Measurements from ENCODE around the gene LRRC31.

The LRRC31 gene

GRCh38 chr3:169825316-169825715, 44.4 kb downstream of the LRRC31 start:
- Histone ChIP-seq H3K4me2 (no peak overlapping the region), H3K9me3 (replicated peaks in 1 of 11) (no peaks in the 10 kb centered on the region), H3K27ac (no peak overlapping the region), H3K36me3 (no peaks in the 10 kb centered on the region), H3K4me3 (no peak overlapping the region), H3K9ac (no peak overlapping the region), H3K27me3 (no peaks in the 10 kb centered on the region), H3K4me1 (peaks cover 0 to 9% (median 5%) of the 10 kb centered on the region in 10 experiments; a peak in 8 of 20 replicates), H4K20me1 (no peaks in the 10 kb centered on the region)
- no peak for TF ChIP-seq Cebpa-rat (IDR thresholded peaks at IDR 0.05)

GRCh38 chr3:169822983-169823382, 46.8 kb downstream of the LRRC31 start:
- Histone ChIP-seq H4K20me1 (no peaks in the 10 kb centered on the region), H3K4me3 (no peak overlapping the region), H3K9ac (no peak overlapping the region), H3K36me3 (no peaks in the 10 kb centered on the region), H3K27me3 (no peaks in the 10 kb centered on the region), H3K27ac (no peak overlapping the region), H3K4me2 (no peak overlapping the region), H3K9me3 (replicated peaks in 1 of 11) (no peaks in the 10 kb centered on the region), H3K4me1 (peaks cover 0 to 9% (median 0%) of the 10 kb centered on the region in 10 experiments; a peak in 3 of 20 replicates)
- no peak for TF ChIP-seq Cebpa-rat (IDR thresholded peaks at IDR 0.05)

- no peaks in the 10 kb centered on the region for H4K20me1 ChIP-seq
- H3K9me3 ChIP-seq (replicated peaks in 1 of 11), result no peaks in the 10 kb centered on the region
- H3K36me3 ChIP-seq, result no peaks in the 10 kb centered on the region
- H3K27ac ChIP-seq, result no peak overlapping the region
- no peak for TF ChIP-seq Cebpa-rat (IDR thresholded peaks at IDR 0.05)
- no peak overlapping the region for H3K4me3 ChIP-seq
- peaks cover 0 to 10% (median 0%) of the 10 kb centered on the region in 10 experiments; a peak in 3 of 20 replicates for H3K4me1 ChIP-seq
- H3K9ac ChIP-seq, result no peak overlapping the region
- no peaks in the 10 kb centered on the region for H3K27me3 ChIP-seq
- H3K4me2 ChIP-seq, result no peak overlapping the region
These were observed 47.2 kb downstream of the LRRC31 start for GRCh38 chr3:169822540-169822939.

GRCh38 chr3:169822091-169822490, 47.6 kb downstream of the LRRC31 start:
- TF ChIP-seq Cebpa-rat (IDR thresholded peaks at IDR 0.05), result no peak
- Histone ChIP-seq H3K9ac (no peak overlapping the region), H3K9me3 (replicated peaks in 1 of 11) (no peaks in the 10 kb centered on the region), H3K27ac (no peak overlapping the region), H3K27me3 (no peaks in the 10 kb centered on the region), H3K36me3 (no peaks in the 10 kb centered on the region), H3K4me2 (no peak overlapping the region), H3K4me3 (no peak overlapping the region), H4K20me1 (no peaks in the 10 kb centered on the region), H3K4me1 (peaks cover 0 to 10% (median 0%) of the 10 kb centered on the region in 10 experiments; a peak in 3 of 20 replicates)

GRCh38 chr3:169818316-169818715, 51.4 kb downstream of the LRRC31 start:
- no peaks in the 10 kb centered on the region for H3K27me3 ChIP-seq
- H3K4me2 ChIP-seq, result peak overlapping the region in 1 of 11 experiments; percentile 17; a peak in 1 of 22 replicates
- H3K4me3 ChIP-seq, result no peak overlapping the region
- H3K9ac ChIP-seq, result no peak overlapping the region
- H3K4me1 ChIP-seq, result peaks cover 11 to 17% (median 13%) of the 10 kb centered on the region in 10 experiments; a peak in 19 of 20 replicates
- TF ChIP-seq Cebpa-rat (IDR thresholded peaks at IDR 0.05), result no peak
- H4K20me1 ChIP-seq, result no peaks in the 10 kb centered on the region
- peaks cover 9 to 20% (median 14%) of the 10 kb centered on the region in 11 experiments for H3K9me3 ChIP-seq (replicated peaks in 1 of 11)
- H3K27ac ChIP-seq, result no peak overlapping the region
- H3K36me3 ChIP-seq, result no peaks in the 10 kb centered on the region

GRCh38 chr3:169815590-169816150, 54.1 kb downstream of the LRRC31 start:
- Histone ChIP-seq H3K36me3 (no peaks in the 10 kb centered on the region), H3K4me3 (no peak overlapping the region), H3K9ac (no peak overlapping the region), H3K4me1 (peaks cover 28 to 41% (median 33%) of the 10 kb centered on the region in 10 experiments), H3K27me3 (no peaks in the 10 kb centered on the region), H3K27ac (no peak overlapping the region), H4K20me1 (no peaks in the 10 kb centered on the region), H3K9me3 (replicated peaks in 1 of 11) (peaks cover 9 to 20% (median 14%) of the 10 kb centered on the region in 11 experiments), H3K4me2 (no peak overlapping the region)
- TF ChIP-seq Cebpa-rat (IDR thresholded peaks at IDR 0.05), result no peak

GRCh38 chr3:169813757-169814517, 55.8 kb downstream of the LRRC31 start:
- Histone ChIP-seq H3K27ac (peak overlapping the region in 10 of 11 experiments; percentile 75 to 86 (median 83); a peak in 19 of 22 replicates), H4K20me1 (no peaks in the 10 kb centered on the region), H3K4me1 (peaks cover 29 to 44% (median 34%) of the 10 kb centered on the region in 10 experiments), H3K9ac (peak overlapping the region; percentile 78 to 87 (median 85); a peak in 21 of 22 replicates), H3K9me3 (replicated peaks in 1 of 11) (peaks cover 9 to 20% (median 14%) of the 10 kb centered on the region in 11 experiments), H3K4me3 (peak overlapping the region; percentile 54 to 86 (median 82)), H3K27me3 (no peaks in the 10 kb centered on the region), H3K36me3 (no peaks in the 10 kb centered on the region), H3K4me2 (peak overlapping the region; percentile 90 to 97 (median 95))
- no peak for TF ChIP-seq Cebpa-rat (IDR thresholded peaks at IDR 0.05)

- H3K9ac ChIP-seq, result peak overlapping the region; percentile 78 to 87 (median 85); a peak in 21 of 22 replicates
- no peaks in the 10 kb centered on the region; a peak in 2 of 22 replicates for H3K36me3 ChIP-seq
- H4K20me1 ChIP-seq, result no peaks in the 10 kb centered on the region
- peak overlapping the region in 10 of 11 experiments; percentile 75 to 86 (median 83); a peak in 20 of 22 replicates for H3K27ac ChIP-seq
- H3K9me3 ChIP-seq (replicated peaks in 1 of 11), result peaks cover 9 to 20% (median 14%) of the 10 kb centered on the region in 11 experiments
- H3K4me2 ChIP-seq, result peak overlapping the region; percentile 90 to 97 (median 95)
- H3K27me3 ChIP-seq, result no peaks in the 10 kb centered on the region
- no peak for TF ChIP-seq Cebpa-rat (IDR thresholded peaks at IDR 0.05)
- peaks cover 29 to 41% (median 34%) of the 10 kb centered on the region in 10 experiments for H3K4me1 ChIP-seq
- H3K4me3 ChIP-seq, result peak overlapping the region; percentile 54 to 86 (median 82)
These were observed 56.5 kb downstream of the LRRC31 start for GRCh38 chr3:169813278-169813677.

Data from BLaER1 treated with 17β-estradiol and CSF1 and Interleukin-3, amounts not matched to agents 10 nM and 100 nM (cell line).